HEK293 (cell line): ENCODE data around the gene PSMC5.
A peak's percentile ranks its signal among the peaks of the same experiment; 100 is the strongest.
"Not testable (repeated sequence)": the region's sequence is repeated elsewhere in the genome, so short reads cannot be mapped to it uniquely, and the experiment has no call there.

ENCODE experiments used
- CTCF ChIA-PET: fragments of 350-600 bp; formaldehyde crosslinking; extraction: SDS; loops from one replicate; lab custom pipeline; 2021; ENCODE audit warnings: antibody characterized with exemption; lab: Yijun Ruan, JAX
- POLR2A ChIA-PET: fragments of 300-600 bp; formaldehyde crosslinking; extraction: SDS; loops from one replicate; lab custom pipeline; 2020; ENCODE audit warnings: antibody characterized with exemption, inconsistent platforms; lab: Yijun Ruan, JAX
- H3K27ac ChIP-seq: fragments of 200-500 bp; sonication (Bioruptor generic); 2 replicates; pipeline ENCODE4 v1.5.1; 2014; ENCODE audit warnings: low read depth, low read length, control low read depth, inconsistent platforms; ENCODE audit errors: extremely low read depth
- H3K36me3 ChIP-seq, 2 experiments: fragments of 200-500 bp in 1 of 2; sonication (Bioruptor generic) in 1 of 2; 1 replicate in 1 of 2; 2 replicates in 1 of 2; pipeline ENCODE4 v1.5.1; 2014 to 2017; ENCODE audit warnings: inconsistent platforms in 2 of 2, low read length in 2 of 2; ENCODE audit not compliant: control insufficient read depth in 2 of 2, insufficient read depth in 1 of 2
- H3K4me1 ChIP-seq: fragments of 200-500 bp; sonication (Bioruptor generic); 2 replicates; pipeline ENCODE4 v1.5.1; 2014; ENCODE audit warnings: mild to moderate bottlenecking, low read length, inconsistent platforms; ENCODE audit not compliant: control insufficient read depth, insufficient read depth
- H3K4me3 ChIP-seq: 2 replicates; pipeline ENCODE4 v1.5.1; 2011; ENCODE audit warnings: low read depth, mild to moderate bottlenecking, control low read depth, low read length, moderate library complexity
- H3K9me3 ChIP-seq: fragments of 200-500 bp; sonication (Bioruptor generic); 2 replicates; pipeline ENCODE4 v1.5.1; 2014; ENCODE audit warnings: low read depth, low read length, inconsistent platforms; ENCODE audit not compliant: control insufficient read depth, insufficient read depth
- MZF1 ChIP-seq: fragments of 450-650 bp; formaldehyde crosslinking; IDR thresholded peaks from 2 replicates; pipeline ENCODE4 v1.5.1; 2017; ENCODE audit warnings: missing biosample characterization, missing genetic modification characterization, borderline replicate concordance
- REPIN1 ChIP-seq: fragments of 450-650 bp; formaldehyde crosslinking; IDR thresholded peaks from 2 replicates; pipeline ENCODE4 v1.5.1; 2017; ENCODE audit warnings: missing biosample characterization, missing genetic modification characterization, low read depth
- ZBTB17 ChIP-seq: fragments of 450-650 bp; formaldehyde crosslinking; IDR thresholded peaks from 2 replicates; pipeline ENCODE4 v1.5.1; 2016; ENCODE audit warnings: missing biosample characterization, missing genetic modification characterization
- ZBTB48 ChIP-seq: fragments of 450-650 bp; formaldehyde crosslinking; IDR thresholded peaks from 2 replicates; pipeline ENCODE4 v1.5.1; 2016; ENCODE audit warnings: missing biosample characterization, missing genetic modification characterization
- ZFP69B ChIP-seq: fragments of 450-650 bp; formaldehyde crosslinking; IDR thresholded peaks from 2 replicates; pipeline ENCODE4 v1.5.1; 2016; ENCODE audit warnings: missing biosample characterization, missing genetic modification characterization
- ZNF10 ChIP-seq: fragments of 450-650 bp; formaldehyde crosslinking; IDR thresholded peaks from 2 replicates; pipeline ENCODE4 v1.5.1; 2017; ENCODE audit warnings: missing biosample characterization, missing genetic modification characterization
- ZNF146 ChIP-seq: fragments of 450-650 bp; formaldehyde crosslinking; IDR thresholded peaks from 2 replicates; pipeline ENCODE4 v1.5.1; 2016; ENCODE audit warnings: missing biosample characterization, missing genetic modification characterization
- ZNF175 ChIP-seq: fragments of 450-650 bp; formaldehyde crosslinking; IDR thresholded peaks from 2 replicates; pipeline ENCODE4 v1.5.1; 2016; ENCODE audit warnings: missing biosample characterization, missing genetic modification characterization
- ZNF19 ChIP-seq: fragments of 450-650 bp; formaldehyde crosslinking; IDR thresholded peaks from 2 replicates; pipeline ENCODE4; 2016; ENCODE audit warnings: missing biosample characterization, missing genetic modification characterization, low read depth
- ZNF24 ChIP-seq: fragments of 450-650 bp; formaldehyde crosslinking; IDR thresholded peaks from 2 replicates; pipeline ENCODE4 v1.5.1; 2016; ENCODE audit warnings: missing biosample characterization, missing genetic modification characterization
- ZNF280D ChIP-seq: fragments of 450-650 bp; formaldehyde crosslinking; IDR thresholded peaks from 2 replicates; pipeline ENCODE4 v1.5.1; 2016; ENCODE audit warnings: missing biosample characterization, missing genetic modification characterization
- ZNF335 ChIP-seq: fragments of 450-650 bp; formaldehyde crosslinking; conservative IDR thresholded peaks from 2 replicates; pipeline ENCODE4 v1.5.1; 2016; ENCODE audit warnings: missing biosample characterization, missing genetic modification characterization
- ZNF354C ChIP-seq: fragments of 450-650 bp; formaldehyde crosslinking; IDR thresholded peaks from 2 replicates; pipeline ENCODE4 v1.5.1; 2016; ENCODE audit warnings: missing biosample characterization, missing genetic modification characterization, low read depth, borderline replicate concordance
- ZNF394 ChIP-seq: fragments of 450-650 bp; formaldehyde crosslinking; IDR thresholded peaks from 2 replicates; pipeline ENCODE4 v1.5.1; 2016; ENCODE audit warnings: missing biosample characterization, missing genetic modification characterization, mild to moderate bottlenecking, moderate library complexity, borderline replicate concordance
- ZNF529 ChIP-seq: fragments of 450-650 bp; formaldehyde crosslinking; IDR thresholded peaks from 2 replicates; pipeline ENCODE4 v1.5.1; 2017; ENCODE audit warnings: missing genetic modification characterization, missing biosample characterization; ENCODE audit not compliant: insufficient replicate concordance
- ZNF530 ChIP-seq: fragments of 450-650 bp; formaldehyde crosslinking; IDR thresholded peaks from 2 replicates; pipeline ENCODE4 v1.5.1; 2016; ENCODE audit warnings: low read depth, missing biosample characterization, missing genetic modification characterization
- ZNF558 ChIP-seq: fragments of 450-650 bp; formaldehyde crosslinking; IDR thresholded peaks from 2 replicates; pipeline ENCODE4 v1.5.1; 2016; ENCODE audit warnings: missing biosample characterization, missing genetic modification characterization
- ZNF580 ChIP-seq: fragments of 450-650 bp; formaldehyde crosslinking; IDR thresholded peaks from 2 replicates; pipeline ENCODE4 v1.5.1; 2016; ENCODE audit warnings: missing biosample characterization, missing genetic modification characterization
- ZNF624 ChIP-seq: fragments of 450-650 bp; formaldehyde crosslinking; IDR thresholded peaks from 2 replicates; pipeline ENCODE4 v1.5.1; 2017; ENCODE audit warnings: missing biosample characterization, missing genetic modification characterization
- ZNF626 ChIP-seq: fragments of 450-650 bp; sonication (Bioruptor Pico); formaldehyde crosslinking; IDR thresholded peaks from 2 replicates; pipeline ENCODE4 v1.5.1; 2018; ENCODE audit warnings: missing biosample characterization, missing genetic modification characterization, inconsistent platforms
- ZNF664 ChIP-seq: fragments of 450-650 bp; formaldehyde crosslinking; IDR thresholded peaks from 2 replicates; pipeline ENCODE4 v1.5.1; 2016; ENCODE audit warnings: missing biosample characterization, missing genetic modification characterization
- ZNF785 ChIP-seq: fragments of 450-650 bp; formaldehyde crosslinking; IDR thresholded peaks from 2 replicates; pipeline ENCODE4 v1.5.1; 2016; ENCODE audit warnings: missing biosample characterization, missing genetic modification characterization
- ZNF843 ChIP-seq: fragments of 450-650 bp; formaldehyde crosslinking; IDR thresholded peaks from 2 replicates; pipeline ENCODE4 v1.5.1; 2016; ENCODE audit warnings: missing biosample characterization, missing genetic modification characterization
- TF ChIP-seq, protein P1 (sequence below): fragments of 450-650 bp; formaldehyde crosslinking; IDR thresholded peaks from 2 replicates; pipeline ENCODE4 v1.5.1; 2017; ENCODE audit warnings: missing biosample characterization, missing genetic modification characterization
- TF ChIP-seq, protein P2 (sequence below): fragments of 450-650 bp; formaldehyde crosslinking; IDR thresholded peaks from 2 replicates; pipeline ENCODE4; 2016; ENCODE audit warnings: missing biosample characterization, missing genetic modification characterization

PSMC5 gene

GRCh38 chr17:63842540-63843386 is 15.5 kb downstream of the PSMC5 start, which contains the start of gene SMARCD2 (continued):
- no peak for TF ChIP-seq ZNF354C (tag by site-specific recombination)
- peak; percentile 86 for TF ChIP-seq ZNF146 (tag by site-specific recombination)
- peak; percentile 92 for TF ChIP-seq ZBTB17
- peak; percentile 95 for TF ChIP-seq ZNF280D (tag by site-specific recombination)
- TF ChIP-seq, protein P1, sequence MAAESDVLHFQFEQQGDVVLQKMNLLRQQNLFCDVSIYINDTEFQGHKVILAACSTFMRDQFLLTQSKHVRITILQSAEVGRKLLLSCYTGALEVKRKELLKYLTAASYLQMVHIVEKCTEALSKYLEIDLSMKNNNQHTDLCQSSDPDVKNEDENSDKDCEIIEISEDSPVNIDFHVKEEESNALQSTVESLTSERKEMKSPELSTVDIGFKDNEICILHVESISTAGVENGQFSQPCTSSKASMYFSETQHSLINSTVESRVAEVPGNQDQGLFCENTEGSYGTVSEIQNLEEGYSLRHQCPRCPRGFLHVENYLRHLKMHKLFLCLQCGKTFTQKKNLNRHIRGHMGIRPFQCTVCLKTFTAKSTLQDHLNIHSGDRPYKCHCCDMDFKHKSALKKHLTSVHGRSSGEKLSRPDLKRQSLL (tag by site-specific recombination) = peak; percentile 92; the same call in 1 of the 2 replicates
- peak; percentile 94 for TF ChIP-seq ZNF24
- TF ChIP-seq ZNF626 (tag by site-specific recombination) = no peak
- peak; percentile 96 for TF ChIP-seq ZFP69B (tag by site-specific recombination)
- TF ChIP-seq ZNF530 (tag by site-specific recombination) = no peak
- peak; percentile 97 for TF ChIP-seq ZNF335 (tag by site-specific recombination)
- TF ChIP-seq MZF1 (tag by site-specific recombination) = peak; percentile 51; the same call in 1 of the 2 replicates
- no peak for TF ChIP-seq ZNF19 (tag by site-specific recombination)
- TF ChIP-seq, protein P2, sequence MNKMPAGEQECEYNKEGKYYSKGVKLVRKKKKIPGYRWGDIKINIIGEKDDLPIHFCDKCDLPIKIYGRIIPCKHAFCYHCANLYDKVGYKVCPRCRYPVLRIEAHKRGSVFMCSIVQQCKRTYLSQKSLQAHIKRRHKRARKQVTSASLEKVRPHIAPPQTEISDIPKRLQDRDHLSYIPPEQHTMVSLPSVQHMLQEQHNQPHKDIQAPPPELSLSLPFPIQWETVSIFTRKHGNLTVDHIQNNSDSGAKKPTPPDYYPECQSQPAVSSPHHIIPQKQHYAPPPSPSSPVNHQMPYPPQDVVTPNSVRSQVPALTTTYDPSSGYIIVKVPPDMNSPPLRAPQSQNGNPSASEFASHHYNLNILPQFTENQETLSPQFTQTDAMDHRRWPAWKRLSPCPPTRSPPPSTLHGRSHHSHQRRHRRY (tag by site-specific recombination) = 0 out of 2 replicates have a peak, but pooled peaks have one; percentile 29
- TF ChIP-seq ZNF785 (tag by site-specific recombination) = peak; percentile 97
- TF ChIP-seq ZNF624 (tag by site-specific recombination) = no peak
- TF ChIP-seq ZNF664 (tag by site-specific recombination) = peak; percentile 77; the same call in 1 of the 2 replicates
- TF ChIP-seq REPIN1 = peak; percentile 93
- TF ChIP-seq ZNF175 (tag by site-specific recombination) = no peak
- TF ChIP-seq ZNF558 (tag by site-specific recombination) = peak; percentile 91
- TF ChIP-seq ZBTB48 (tag by site-specific recombination) = 0 out of 2 replicates have a peak, but pooled peaks have one; percentile 6
- no peak for TF ChIP-seq ZNF529 (tag by site-specific recombination)

- H3K9me3 ChIP-seq, H3K36me3 ChIP-seq: not testable (repeated sequence)
- H3K27ac ChIP-seq = peak overlapping the region; percentile 61; the same call in 1 of the 2 replicates
- H3K4me1 ChIP-seq = peaks cover 20% of the 10 kb centered on the region
- POLR2A ChIA-PET = interaction anchor here (0.6 to 2.0 kb wide), 18 partner anchors 9 to 1311 kb away, joined by 3 to 20 read pairs (median 4); partner anchors contain the start of genes CCDC47, DDX42, MAP3K3 and PSMC5
- CTCF ChIA-PET = interaction anchor here (0.6 to 9.5 kb wide), 5 partner anchors 9 to 23 kb away, joined by 4 to 62 read pairs (median 8); no protein-coding TSS in a partner anchor
- H3K4me3 ChIP-seq = peak overlapping the region; percentile 69
- TF ChIP-seq ZNF843 (tag by site-specific recombination) (peak; percentile 40), ZNF394 (0 out of 2 replicates have a peak, but pooled peaks have one; percentile 25), ZNF580 (tag by site-specific recombination) (peak; percentile 91; the same call in 1 of the 2 replicates), ZNF10 (tag by site-specific recombination) (0 out of 2 replicates have a peak, but pooled peaks have one; percentile 10)
These were observed 16.2 kb downstream of the PSMC5 start for GRCh38 chr17:63843387-63843888.
